ENCODE data around the gene DAB2IP.

GRCh38 chr9:121801579-121801978, 150.1 kb downstream of the DAB2IP start:
- TF ChIP-seq CTCF (IDR thresholded peaks at IDR 0.05) (no peak), POLR2A (IDR thresholded peaks at IDR 0.05) (no peak), EP300 (IDR thresholded peaks at IDR 0.05) (no peak), POLR2AphosphoS5 (IDR thresholded peaks at IDR 0.05) (no peak)
